ENCODE measurements around the gene AKNAD1.

GRCh38 chr1:108901106-108901505 is 44.2 kb upstream of the AKNAD1 start:
- no peak for TF ChIP-seq EZH2 (IDR thresholded peaks at IDR 0.05)
- no peak for TF ChIP-seq POLR2AphosphoS5 (IDR thresholded peaks at IDR 0.05; ENCODE audit: borderline replicate concordance, low read depth, low read length)

Data from SK-N-MC (cell line).